Hypothalamus (tissue), 51 donors: ENCODE results near the gene RAB6D.
"Not testable (repeated sequence)": the region's sequence is repeated elsewhere in the genome, so short reads cannot be mapped to it uniquely, and the experiment has no call there.

Experiments used
- DNase-seq, 51 donors: peaks; one replicate each; lab custom pipeline; 2025; lab: John Stamatoyannopoulos, UW

RAB6D gene

DNA sequence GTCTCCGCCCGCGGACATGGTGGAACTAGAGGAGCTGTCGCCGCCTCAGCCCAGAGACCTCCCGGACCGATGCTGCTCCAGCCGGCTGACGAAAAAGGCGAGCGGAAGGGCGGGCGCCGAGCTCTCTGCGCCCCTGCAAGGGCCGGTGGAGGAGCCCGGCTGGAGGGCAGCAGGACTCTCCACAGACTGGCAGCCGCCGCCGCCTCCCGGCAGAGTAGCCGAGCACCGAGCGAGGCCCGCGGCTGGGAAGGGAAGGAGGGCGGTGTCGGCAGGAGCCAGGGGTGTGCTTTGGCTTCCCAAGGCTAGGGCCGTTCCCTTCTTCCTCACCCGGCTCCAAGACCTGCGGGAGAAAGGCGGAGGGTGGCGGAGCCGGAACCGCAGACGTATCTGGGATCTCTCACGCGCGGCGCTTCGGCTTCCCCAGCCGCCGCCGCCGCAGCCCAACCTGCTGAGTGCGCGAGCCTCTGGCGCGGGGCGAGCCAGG lies at the start of gene RAB6D:
Gene RAB6D, minus strand, starts transcription at position 466 of the 484 bp plus-strand sequence. Its CDS starts 448 bp downstream, at position 18.
- DNase-seq: peak in 2 of 51 donors; percentile 1 to 7

DNA sequence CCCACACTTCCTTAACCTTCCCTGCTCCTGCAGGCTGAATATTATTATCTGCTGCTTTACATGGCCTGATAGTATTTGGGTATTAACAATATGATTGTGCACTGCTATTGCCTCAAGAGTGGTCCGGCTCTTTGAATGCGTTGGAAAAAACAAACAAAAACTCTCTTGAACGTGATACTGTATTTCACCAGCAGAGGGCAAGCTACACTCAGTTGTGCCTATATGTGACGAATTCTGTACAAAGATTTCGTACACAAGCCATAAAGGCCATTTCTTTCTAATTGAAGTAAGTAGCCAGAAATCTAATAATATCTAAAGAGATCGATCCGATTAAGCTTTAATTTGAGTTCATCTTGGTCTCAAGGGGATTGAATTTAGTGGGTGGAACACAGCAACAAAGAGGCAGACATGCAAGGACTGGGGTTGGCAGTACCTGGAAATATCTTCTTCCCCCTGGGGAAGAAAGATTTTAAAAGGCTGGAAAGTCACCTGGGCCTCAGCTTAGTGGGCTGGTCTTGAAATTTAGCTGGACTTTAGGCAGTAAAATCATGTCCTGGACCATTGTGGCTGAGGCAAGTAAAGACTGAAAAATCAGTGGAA lies 49.3 kb upstream of the RAB6D start:
- peak in 4 of 51 donors; percentile 6 to 42 (median 13) for DNase-seq

- no peak for DNase-seq
Observed at GRCh38 chr2:131410173-131410572, 46.2 kb upstream of the RAB6D start.

DNA sequence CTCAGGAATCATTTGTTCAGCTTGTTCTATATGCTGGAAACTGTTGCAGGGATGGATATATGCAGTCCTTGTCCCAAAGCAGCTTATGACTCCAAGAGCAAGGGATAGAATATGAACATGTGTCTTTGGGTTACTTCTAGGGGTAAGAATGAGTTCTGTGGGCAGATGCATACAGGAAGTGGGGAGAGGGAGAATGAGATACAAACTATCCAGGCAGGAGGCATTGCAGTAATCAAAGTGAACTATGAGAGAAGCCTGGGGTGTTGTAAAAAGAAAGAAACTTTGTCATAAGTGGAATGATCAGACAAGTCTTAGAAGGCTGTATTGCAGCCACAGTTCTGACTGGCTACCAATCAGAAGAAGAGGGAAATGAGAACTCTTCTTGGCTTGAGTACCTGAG lies 44.8 kb upstream of the RAB6D start:
- no peak for DNase-seq

DNA sequence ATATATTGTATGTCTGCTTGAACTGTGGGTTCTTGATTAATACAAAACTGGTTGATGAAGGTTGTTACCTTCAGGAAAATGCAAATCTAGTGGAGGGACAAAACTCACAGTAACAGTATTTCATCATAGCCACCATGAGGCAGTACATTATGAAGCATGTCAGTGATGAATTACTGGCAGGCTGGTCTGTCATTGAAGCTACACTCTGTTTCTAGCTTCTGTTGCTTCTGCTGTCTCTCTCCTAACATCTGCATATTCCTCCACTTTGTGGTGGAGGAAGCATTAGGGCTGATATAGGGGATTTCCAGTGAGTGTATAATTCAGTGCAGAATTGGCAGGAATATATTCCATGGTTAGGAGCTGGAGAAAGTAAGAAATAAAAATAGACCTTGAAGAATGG lies 44.2 kb upstream of the RAB6D start:
- DNase-seq: no peak

- DNase-seq: no peak
Observed at GRCh38 chr2:131404753-131405152, 40.8 kb upstream of the RAB6D start.

DNA sequence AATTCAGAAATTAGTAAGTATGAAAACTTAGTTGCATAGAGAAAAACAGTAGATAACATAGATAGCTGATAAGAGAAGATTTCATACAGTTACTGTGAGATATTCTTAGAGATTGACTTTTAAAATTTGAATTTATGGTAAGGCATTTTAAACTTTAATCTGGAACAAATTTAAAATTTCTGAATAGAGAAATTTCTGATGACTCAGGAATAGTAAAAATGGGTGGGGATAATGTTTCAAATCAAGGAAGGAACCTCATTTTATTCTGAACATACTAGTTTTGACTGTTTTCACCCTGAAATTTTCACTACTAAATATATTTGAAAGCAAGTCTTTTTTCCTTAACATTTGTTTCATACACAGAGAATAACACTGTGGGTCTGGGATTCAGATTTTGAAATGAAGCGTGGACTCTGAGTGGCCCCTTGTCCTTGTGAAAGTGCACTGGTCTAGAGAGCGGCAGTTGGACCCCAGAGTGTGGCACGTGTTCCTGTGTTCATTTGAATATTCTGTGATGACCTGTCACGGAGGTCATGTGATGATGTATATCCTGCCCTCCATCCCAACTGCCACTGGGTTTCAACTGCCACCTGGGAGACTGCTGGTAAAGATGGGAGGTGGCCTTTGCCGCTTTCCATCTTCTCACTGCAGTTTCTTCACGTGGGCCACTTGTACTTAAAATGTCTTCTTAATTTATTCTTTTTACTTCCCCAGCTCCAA lies 38.5 kb upstream of the RAB6D start:
- no peak for DNase-seq

GRCh38 chr2:131400849-131401248 lies 36.9 kb upstream of the RAB6D start:
- DNase-seq: no peak

DNA sequence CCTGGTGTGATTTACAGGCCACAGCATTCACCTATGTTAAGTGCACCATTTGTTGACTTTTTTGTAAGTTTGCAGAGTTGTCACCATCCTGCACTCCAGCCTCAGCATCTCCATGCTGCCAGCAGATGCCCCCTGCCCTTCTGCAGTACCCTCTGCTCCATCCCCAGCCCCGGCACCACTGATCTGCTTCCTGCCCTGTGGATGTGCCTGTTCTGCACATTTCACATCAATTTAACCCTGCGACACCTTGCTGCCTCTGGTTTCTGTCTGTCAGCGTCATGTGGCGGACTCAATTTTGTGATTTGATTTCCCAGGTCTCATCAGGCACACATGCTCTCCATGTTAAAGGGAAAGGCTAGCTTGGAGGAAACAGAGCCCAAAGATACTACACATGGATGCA lies 36.5 kb upstream of the RAB6D start:
- not testable (repeated sequence) for DNase-seq

- DNase-seq: not testable (repeated sequence)
Observed at GRCh38 chr2:131396209-131396608, 32.2 kb upstream of the RAB6D start.

- peak in 3 of 51 donors; percentile 4 to 10 (median 8) for DNase-seq
Observed at GRCh38 chr2:131395024-131395645, 31.2 kb upstream of the RAB6D start.

DNA sequence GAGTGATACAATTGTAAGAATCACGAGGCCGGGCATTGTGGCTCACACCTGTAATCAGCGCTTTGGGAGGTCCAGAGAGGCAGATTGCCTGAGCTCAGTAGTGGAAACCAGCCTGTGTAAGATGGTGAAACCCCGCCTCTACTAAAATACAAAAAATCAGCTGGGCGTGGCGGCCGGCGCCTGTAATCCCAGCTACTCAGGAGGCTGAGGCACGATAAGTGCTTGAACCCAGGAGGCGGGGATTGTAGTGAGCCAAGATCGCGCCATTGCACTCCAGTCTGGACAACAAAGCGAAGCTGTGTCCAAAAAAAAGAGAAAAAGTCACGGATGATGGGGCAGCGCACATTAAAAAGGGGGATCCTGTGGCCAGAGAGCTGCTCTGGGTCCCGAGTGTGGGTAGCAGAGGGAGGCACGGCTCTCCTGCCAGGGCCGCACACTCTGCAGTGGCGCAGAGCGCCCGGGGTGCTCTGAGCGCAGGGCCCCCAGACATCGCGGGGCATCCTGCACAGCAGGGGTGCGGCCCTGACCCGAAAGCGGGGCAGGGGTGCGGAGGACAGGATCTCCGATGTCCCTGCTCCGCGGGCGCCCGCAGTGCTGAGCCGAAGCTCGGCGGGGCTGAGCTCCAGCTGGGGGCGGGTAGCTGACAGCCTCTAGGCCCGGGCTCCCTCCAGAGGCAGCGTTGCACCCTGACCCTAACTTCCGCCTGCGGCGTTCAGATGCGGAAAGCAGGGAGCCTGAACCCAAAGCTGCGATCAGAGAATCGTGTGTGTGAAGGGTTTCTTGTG lies 30.4 kb upstream of the RAB6D start:
- peak in 3 of 51 donors; percentile 2 to 14 (median 12) for DNase-seq

DNA sequence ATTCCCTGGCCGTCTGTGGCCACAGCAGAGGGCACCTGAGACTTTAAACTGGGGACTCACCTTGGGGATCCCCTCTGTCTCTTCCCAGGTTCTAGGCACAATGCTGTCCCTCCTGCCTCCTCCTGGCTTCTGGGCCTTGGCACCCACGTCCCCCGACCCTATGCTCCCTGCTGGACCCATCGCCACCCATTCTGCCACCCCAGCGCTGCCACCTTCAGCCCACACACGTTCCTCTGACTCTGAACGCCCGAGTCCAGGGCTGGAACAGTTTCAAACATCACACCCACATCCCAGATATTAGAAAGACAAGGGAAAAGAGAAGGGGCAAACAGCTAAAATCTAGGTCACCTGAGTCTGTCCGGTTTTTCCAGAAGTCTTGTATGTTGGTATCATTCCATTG lies 28.0 kb upstream of the RAB6D start:
- not testable (repeated sequence) for DNase-seq

- DNase-seq: not testable (repeated sequence)
Observed at GRCh38 chr2:131391471-131391870, 27.5 kb upstream of the RAB6D start.

- DNase-seq: not testable (repeated sequence)
Observed at GRCh38 chr2:131390495-131391130, 26.6 kb upstream of the RAB6D start.

GRCh38 chr2:131389657-131390056 lies 25.7 kb upstream of the RAB6D start:
- DNase-seq: no peak

- DNase-seq: not testable (repeated sequence)
Observed at GRCh38 chr2:131388834-131389233, 24.9 kb upstream of the RAB6D start.

- not testable (repeated sequence) for DNase-seq
Observed at GRCh38 chr2:131373111-131373510, 9.1 kb upstream of the RAB6D start.

DNA sequence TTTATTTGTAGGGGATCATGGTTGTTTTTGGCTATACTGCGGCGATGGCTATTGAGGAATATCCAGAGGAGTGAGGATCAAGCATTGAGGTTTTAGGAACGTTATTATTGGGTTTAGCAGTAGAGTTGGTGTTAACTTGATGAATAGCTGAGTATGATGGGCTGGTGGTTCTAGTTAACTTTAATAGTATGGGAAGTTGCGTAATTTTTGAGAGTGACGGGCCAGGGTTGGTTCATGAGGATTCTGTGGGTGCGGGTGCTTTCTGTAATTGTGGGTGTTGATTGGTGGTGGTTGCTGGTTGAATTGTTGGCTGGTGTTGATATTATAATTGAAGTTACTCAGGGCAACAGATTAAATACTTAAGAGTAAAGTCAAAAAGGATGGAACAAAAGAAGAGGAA lies 6.0 kb upstream of the RAB6D start:
- DNase-seq: no peak

DNA sequence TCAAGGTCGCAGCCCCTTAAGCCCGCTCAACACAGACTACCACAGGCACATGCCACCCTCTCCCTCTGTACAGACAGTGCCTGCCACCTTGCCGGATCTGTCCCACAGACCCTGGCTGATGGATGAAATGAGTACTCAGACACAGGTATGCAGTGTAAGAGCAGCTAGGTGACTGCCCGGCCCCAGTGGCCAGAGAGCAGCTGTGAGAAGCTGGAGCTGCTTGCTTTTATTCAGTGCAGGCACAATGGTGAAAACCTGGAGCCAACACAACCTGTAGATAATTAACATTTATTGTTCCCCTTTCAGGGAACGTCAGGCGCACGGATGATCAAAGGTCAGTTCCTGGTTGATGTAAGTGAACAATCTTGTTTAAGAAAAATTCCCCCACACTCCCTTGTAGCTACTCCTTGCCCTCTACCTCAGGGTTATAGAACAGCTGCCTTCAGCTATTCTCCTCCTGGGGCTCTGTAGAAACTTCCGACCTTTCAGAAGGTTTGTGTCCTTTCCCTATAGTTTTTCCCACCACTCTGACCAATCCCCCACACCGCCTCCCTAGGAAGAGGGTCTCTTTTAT lies 4.6 kb upstream of the RAB6D start:
- not testable (repeated sequence) for DNase-seq
